A549 (cell line): ENCODE data around the gene RXRA. TPM values are rescaled to one million over a fixed set of nuclear protein-coding genes. Genes with fewer than 3 reads are reported as not detected.

ENCODE experiments used
- ATAC-seq, 2 experiments: fragments of 200-7000 bp in 1 of 2; fragments of >200 bp in 1 of 2; cut with Nextera tagmentation in 1 of 2; cut with Tn5 transposase in 1 of 2; 3 replicates each; pipeline versions ENCODE4 v1.8.0 to v1.9.1; 2018 to 2020; ENCODE audit warnings: mild to moderate bottlenecking in 1 of 2, moderate library complexity in 1 of 2
- CTCF ChIA-PET: fragments of 300-600 bp; sonication (Branson Sonifier 250); formaldehyde crosslinking; extraction: SDS; loops from one replicate; lab custom pipeline; 2021; ENCODE audit warnings: antibody characterized with exemption, inconsistent platforms; lab: Yijun Ruan, JAX
- POLR2A ChIA-PET: fragments of 350-600 bp; formaldehyde crosslinking; extraction: SDS; loops from one replicate; lab custom pipeline; 2021; ENCODE audit warnings: antibody characterized with exemption, inconsistent platforms; lab: Yijun Ruan, JAX
- DNase-seq, 2 experiments: peaks; one replicate each; pipeline versions ENCODE4 v3.0.0 to v3.0.0-alpha.2; 2011 to 2016; ENCODE audit warnings: low read depth in 1 of 2, low spot score in 1 of 2
- FAIRE-seq: peaks from 2 replicates; lab custom pipeline; 2011; peaks lifted over from hg19 to GRCh38; lab: Jason Lieb, UNC
- H3K27ac ChIP-seq, 2 experiments: fragments of >200 bp; sonication (Bioruptor Twin); formaldehyde crosslinking; 3 replicates each; pipeline ENCODE4 v1.5.1; 2016 to 2017
- H3K4me1 ChIP-seq: fragments of >200 bp; sonication (Bioruptor Twin); formaldehyde crosslinking; 3 replicates; pipeline ENCODE4 v1.6.1; 2016
- H3K4me2 ChIP-seq: fragments of >200 bp; sonication (Bioruptor Twin); formaldehyde crosslinking; 3 replicates; pipeline ENCODE4 v1.6.1; 2016
- H3K4me3 ChIP-seq: fragments of >200 bp; sonication (Bioruptor Twin); formaldehyde crosslinking; 3 replicates; pipeline ENCODE4 v1.5.1; 2016
- H3K9me3 ChIP-seq: fragments of >200 bp; sonication (Bioruptor Twin); formaldehyde crosslinking; 3 replicates; pipeline ENCODE4 v1.6.1; 2016
- EHMT2 ChIP-seq: fragments of 200-600 bp; sonication (generic); IDR thresholded peaks from 2 replicates; pipeline ENCODE4 v1.6.1; 2016; ENCODE audit warnings: antibody characterized with exemption, low read depth, mild to moderate bottlenecking, moderate library complexity
- FOSB ChIP-seq: fragments of 250-450 bp; sonication (Bioruptor Pico); IDR thresholded peaks from 2 replicates; pipeline ENCODE4 v1.5.0; 2020; ENCODE audit warnings: mild to moderate bottlenecking, moderate library complexity
- FOSL2 ChIP-seq, 2 experiments: fragments of 450-650 bp in 1 of 2; fragments of >200 bp in 1 of 2; sonication (Bioruptor Twin) in 1 of 2; formaldehyde crosslinking; IDR thresholded peaks; 2 replicates each; pipeline versions ENCODE4 v1.5.0 to v1.6.1; 2016 to 2020; ENCODE audit warnings: mild to moderate bottlenecking in 1 of 2, moderate library complexity in 1 of 2
- GATA3 ChIP-seq: IDR thresholded peaks from 2 replicates; pipeline ENCODE4 v1.6.1; 2012; ENCODE audit warnings: borderline replicate concordance
- HDAC2 ChIP-seq: fragments of 200-600 bp; sonication (generic); IDR thresholded peaks from 2 replicates; pipeline ENCODE4 v1.6.1; 2016
- HEYL ChIP-seq: fragments of 250-450 bp; sonication (Bioruptor Pico); IDR thresholded peaks from 2 replicates; pipeline ENCODE4 v1.8.0; 2021; ENCODE audit warnings: mild to moderate bottlenecking, moderate library complexity
- JUN ChIP-seq, 2 experiments: fragments of >200 bp; sonication (Bioruptor Twin); formaldehyde crosslinking; IDR thresholded peaks; 2 replicates in 1 of 2; 3 replicates in 1 of 2; pipeline ENCODE4 v1.6.1; 2016 to 2017
- KDM5A ChIP-seq: fragments of 200-600 bp; sonication (generic); IDR thresholded peaks from 2 replicates; pipeline ENCODE4 v1.6.1; 2016; ENCODE audit warnings: antibody characterized with exemption, mild to moderate bottlenecking
- MAFK ChIP-seq: fragments of 450-650 bp; IDR thresholded peaks from 2 replicates; pipeline ENCODE4 v1.6.1; 2014; ENCODE audit not compliant: partially characterized antibody
- NR3C1 ChIP-seq: fragments of >200 bp; sonication (Bioruptor Twin); formaldehyde crosslinking; IDR thresholded peaks from 3 replicates; pipeline ENCODE4 v1.6.1; 2017
- RAD21 ChIP-seq, 2 experiments: fragments of >200 bp in 1 of 2; sonication (Bioruptor Twin) in 1 of 2; formaldehyde crosslinking in 1 of 2; IDR thresholded peaks in 1 of 2; conservative IDR thresholded peaks in 1 of 2; 2 replicates in 1 of 2; 3 replicates in 1 of 2; pipeline ENCODE4 v1.6.1; 2012 to 2018; ENCODE audit warnings: inconsistent platforms in 1 of 2
- RARB ChIP-seq: fragments of 250-450 bp; sonication (Bioruptor Pico); IDR thresholded peaks from 2 replicates; pipeline ENCODE4 v1.8.0; 2021; ENCODE audit warnings: mild to moderate bottlenecking, moderate library complexity
- SMC3 ChIP-seq: fragments of >200 bp; sonication (Bioruptor Twin); formaldehyde crosslinking; IDR thresholded peaks from 3 replicates; pipeline ENCODE4 v1.6.1; 2018; ENCODE audit warnings: inconsistent platforms
- TP53 ChIP-seq: fragments of 250-450 bp; sonication (Bioruptor Pico); IDR thresholded peaks from 2 replicates; pipeline ENCODE4 v1.5.0; 2021; ENCODE audit warnings: mild to moderate bottlenecking, moderate library complexity
- ZFP36 ChIP-seq: fragments of 450-650 bp; IDR thresholded peaks from 2 replicates; pipeline ENCODE4 v1.6.1; 2014; ENCODE audit warnings: borderline replicate concordance; ENCODE audit not compliant: partially characterized antibody
- ZNF302 ChIP-seq: fragments of 250-450 bp; sonication (Bioruptor Pico); IDR thresholded peaks from 2 replicates; pipeline ENCODE4 v1.9.0; 2021; ENCODE audit warnings: inconsistent platforms, mild to moderate bottlenecking, moderate library complexity
- WGBS: methylation state at CpG from one replicate; pipeline ENCODE4 v1.1.6; 2017; ENCODE audit errors: missing lambda C conversion rate; 5-methylcytosine and 5-hydroxymethylcytosine counted together
- polyA plus RNA-seq, 4 experiments: library from polyadenylated mRNA; depleted of rRNA in 3 of 4; stranded (reverse); fragments of >200 nt; fragmentation: RNase III in 1 of 4; extraction: RNeasy Plus Mini Kit Qiagen cat#74134 plus additional on column Dnase treatment in 1 of 4; gene quantifications; 2 replicates in 3 of 4; 3 replicates in 1 of 4; pipeline ENCODE4 v1.2.3, GENCODE V29; 2011 to 2017
- TF ChIP-seq, protein P1 (sequence below): fragments of 200-600 bp; sonication (generic); IDR thresholded peaks from 2 replicates; pipeline ENCODE4 v1.6.1; 2016; ENCODE audit warnings: antibody characterized with exemption, mild to moderate bottlenecking, moderate library complexity
- TF ChIP-seq, protein P2 (sequence below): fragments of 450-650 bp; IDR thresholded peaks from 2 replicates; pipeline ENCODE4 v1.6.1; 2014; ENCODE audit warnings: antibody characterized with exemption
- TF ChIP-seq, protein P3 (sequence below): fragments of >200 bp; sonication (Bioruptor Twin); formaldehyde crosslinking; IDR thresholded peaks from 2 replicates; pipeline ENCODE4 v1.6.1; 2016
- TF ChIP-seq, protein P4 (sequence below): IDR thresholded peaks from 2 replicates; pipeline ENCODE4 v1.6.1; 2012; ENCODE audit warnings: low read depth, borderline replicate concordance
- TF ChIP-seq, protein P5 (sequence below): IDR thresholded peaks from 2 replicates; pipeline ENCODE4 v1.6.1; 2012
- TF ChIP-seq, protein P6 (sequence below): fragments of 250-450 bp; sonication (Bioruptor Pico); IDR thresholded peaks from 2 replicates; pipeline ENCODE4 v1.5.0; 2021; ENCODE audit warnings: mild to moderate bottlenecking, moderate library complexity, borderline replicate concordance

Gene RXRA
- polyA plus RNA-seq, 2 of the 4 experiments (the other 2 are of a cell fraction): 6.6 to 23.9 TPM

DNA sequence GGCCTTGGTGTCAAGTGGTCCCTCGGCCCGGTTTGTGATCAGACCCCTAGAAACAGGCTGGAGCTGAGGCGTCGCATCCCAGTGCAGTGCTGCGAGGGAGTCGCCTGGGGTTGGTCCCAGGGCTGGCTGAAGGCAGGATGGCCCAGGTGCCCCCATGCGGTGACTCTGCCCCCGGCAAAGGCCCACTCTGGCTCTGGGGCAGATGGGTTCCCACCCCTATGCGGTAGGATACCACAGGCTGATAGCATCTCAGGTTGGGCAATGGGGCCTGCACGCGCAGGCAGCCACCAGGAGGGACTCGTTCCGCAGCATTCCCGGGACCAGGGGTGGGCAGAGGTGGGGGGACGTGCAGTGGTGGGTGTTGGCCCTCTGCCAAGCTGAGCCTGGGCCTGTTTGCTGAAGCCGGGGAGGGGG is 86.0 kb downstream of the RXRA start:
- H3K4me3 ChIP-seq: no peak overlapping the region
- DNase-seq: no peak
- peaks cover 81% of the 10 kb centered on the region for H3K4me1 ChIP-seq
- H3K4me2 ChIP-seq: peak overlapping the region; percentile 71; the same call in 1 of the 3 replicates
- CTCF ChIA-PET: interaction anchor here (1.1 to 3.5 kb wide), 4 partner anchors 10 to 242 kb away, joined by 3 to 20 read pairs (median 9); no protein-coding TSS in a partner anchor
- TF ChIP-seq, protein P1, sequence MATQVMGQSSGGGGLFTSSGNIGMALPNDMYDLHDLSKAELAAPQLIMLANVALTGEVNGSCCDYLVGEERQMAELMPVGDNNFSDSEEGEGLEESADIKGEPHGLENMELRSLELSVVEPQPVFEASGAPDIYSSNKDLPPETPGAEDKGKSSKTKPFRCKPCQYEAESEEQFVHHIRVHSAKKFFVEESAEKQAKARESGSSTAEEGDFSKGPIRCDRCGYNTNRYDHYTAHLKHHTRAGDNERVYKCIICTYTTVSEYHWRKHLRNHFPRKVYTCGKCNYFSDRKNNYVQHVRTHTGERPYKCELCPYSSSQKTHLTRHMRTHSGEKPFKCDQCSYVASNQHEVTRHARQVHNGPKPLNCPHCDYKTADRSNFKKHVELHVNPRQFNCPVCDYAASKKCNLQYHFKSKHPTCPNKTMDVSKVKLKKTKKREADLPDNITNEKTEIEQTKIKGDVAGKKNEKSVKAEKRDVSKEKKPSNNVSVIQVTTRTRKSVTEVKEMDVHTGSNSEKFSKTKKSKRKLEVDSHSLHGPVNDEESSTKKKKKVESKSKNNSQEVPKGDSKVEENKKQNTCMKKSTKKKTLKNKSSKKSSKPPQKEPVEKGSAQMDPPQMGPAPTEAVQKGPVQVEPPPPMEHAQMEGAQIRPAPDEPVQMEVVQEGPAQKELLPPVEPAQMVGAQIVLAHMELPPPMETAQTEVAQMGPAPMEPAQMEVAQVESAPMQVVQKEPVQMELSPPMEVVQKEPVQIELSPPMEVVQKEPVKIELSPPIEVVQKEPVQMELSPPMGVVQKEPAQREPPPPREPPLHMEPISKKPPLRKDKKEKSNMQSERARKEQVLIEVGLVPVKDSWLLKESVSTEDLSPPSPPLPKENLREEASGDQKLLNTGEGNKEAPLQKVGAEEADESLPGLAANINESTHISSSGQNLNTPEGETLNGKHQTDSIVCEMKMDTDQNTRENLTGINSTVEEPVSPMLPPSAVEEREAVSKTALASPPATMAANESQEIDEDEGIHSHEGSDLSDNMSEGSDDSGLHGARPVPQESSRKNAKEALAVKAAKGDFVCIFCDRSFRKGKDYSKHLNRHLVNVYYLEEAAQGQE: no peak
- TF ChIP-seq SMC3 (no peak), HDAC2 (no peak), NR3C1 (no peak), EHMT2 (no peak), HEYL (CRISPR knock-in tag) (no peak), ZFP36 (no peak), RARB (CRISPR knock-in tag) (no peak)
- TF ChIP-seq, protein P2, sequence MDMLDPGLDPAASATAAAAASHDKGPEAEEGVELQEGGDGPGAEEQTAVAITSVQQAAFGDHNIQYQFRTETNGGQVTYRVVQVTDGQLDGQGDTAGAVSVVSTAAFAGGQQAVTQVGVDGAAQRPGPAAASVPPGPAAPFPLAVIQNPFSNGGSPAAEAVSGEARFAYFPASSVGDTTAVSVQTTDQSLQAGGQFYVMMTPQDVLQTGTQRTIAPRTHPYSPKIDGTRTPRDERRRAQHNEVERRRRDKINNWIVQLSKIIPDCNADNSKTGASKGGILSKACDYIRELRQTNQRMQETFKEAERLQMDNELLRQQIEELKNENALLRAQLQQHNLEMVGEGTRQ: no peak
- TF ChIP-seq, protein P3, sequence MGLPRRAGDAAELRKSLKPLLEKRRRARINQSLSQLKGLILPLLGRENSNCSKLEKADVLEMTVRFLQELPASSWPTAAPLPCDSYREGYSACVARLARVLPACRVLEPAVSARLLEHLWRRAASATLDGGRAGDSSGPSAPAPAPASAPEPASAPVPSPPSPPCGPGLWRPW: no peak
- TF ChIP-seq, all 56 proteins: peak for 0
- POLR2A ChIA-PET: no interaction called here
- ATAC-seq (no peak), FAIRE-seq (no peak)
- 100% methylated on average over 4 of the region's 16 CpGs for WGBS
- Histone ChIP-seq H3K9me3 (no peaks in the 10 kb centered on the region), H3K27ac (peak overlapping the region; percentile 80 to 100; a peak in 5 of 6 replicates)

DNA sequence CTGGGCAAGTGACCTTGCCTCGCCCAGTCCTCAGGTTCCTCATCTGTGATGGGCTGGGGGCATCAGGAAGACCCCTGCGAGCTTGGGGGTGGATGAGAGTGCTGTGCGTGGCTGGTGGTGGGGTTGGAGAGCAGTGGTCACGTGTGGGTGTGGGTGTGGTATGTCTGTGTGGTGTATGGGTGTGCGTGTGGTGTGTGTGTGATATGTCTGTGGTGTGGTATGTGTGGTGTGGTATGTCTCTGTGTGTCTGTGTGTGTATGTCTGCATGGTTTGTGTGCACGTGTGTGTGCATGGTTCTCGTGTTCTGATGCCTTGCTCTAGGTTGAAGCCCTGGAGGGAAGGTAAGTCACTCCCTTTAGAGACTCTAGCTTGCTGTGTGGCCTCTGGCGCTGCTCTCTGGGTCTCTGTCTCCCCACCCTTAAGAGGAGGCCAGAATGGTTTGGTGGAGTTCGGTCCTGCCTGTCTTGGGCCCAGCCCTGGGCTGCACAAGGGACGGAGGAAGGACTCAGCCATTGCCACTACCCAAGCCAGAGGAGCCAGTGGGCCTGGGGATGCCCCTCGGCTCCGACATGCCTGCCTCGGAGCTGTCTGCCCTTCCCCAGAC is 87.0 kb downstream of the RXRA start:
- peak overlapping the region; percentile 71 for H3K4me2 ChIP-seq
- ATAC-seq (peak; percentile 6 to 21; a peak in 4 of 6 replicates), FAIRE-seq (no peak), DNase-seq (no peak)
- ChIA-PET CTCF (interaction anchor here (0.6 to 6.2 kb wide), 7 partner anchors 19 to 242 kb away, joined by 3 to 33 read pairs (median 5); no protein-coding TSS in a partner anchor), POLR2A (no interaction called here)
- H3K27ac ChIP-seq: peak overlapping the region; percentile 80 to 100
- H3K9me3 ChIP-seq: no peaks in the 10 kb centered on the region
- H3K4me1 ChIP-seq: peaks cover 72% of the 10 kb centered on the region
- TF ChIP-seq FOSL2 (IDR thresholded peaks at IDR 0.05) (no peak), FOSL2 (CRISPR knock-in tag; IDR thresholded peaks at IDR 0.05) (no peak), ZNF302 (CRISPR knock-in tag) (no peak), TP53 (CRISPR knock-in tag) (no peak), HDAC2 (no peak)
- 82% methylated on average over 10 of the region's 13 CpGs for WGBS
- no peak overlapping the region for H3K4me3 ChIP-seq

DNA sequence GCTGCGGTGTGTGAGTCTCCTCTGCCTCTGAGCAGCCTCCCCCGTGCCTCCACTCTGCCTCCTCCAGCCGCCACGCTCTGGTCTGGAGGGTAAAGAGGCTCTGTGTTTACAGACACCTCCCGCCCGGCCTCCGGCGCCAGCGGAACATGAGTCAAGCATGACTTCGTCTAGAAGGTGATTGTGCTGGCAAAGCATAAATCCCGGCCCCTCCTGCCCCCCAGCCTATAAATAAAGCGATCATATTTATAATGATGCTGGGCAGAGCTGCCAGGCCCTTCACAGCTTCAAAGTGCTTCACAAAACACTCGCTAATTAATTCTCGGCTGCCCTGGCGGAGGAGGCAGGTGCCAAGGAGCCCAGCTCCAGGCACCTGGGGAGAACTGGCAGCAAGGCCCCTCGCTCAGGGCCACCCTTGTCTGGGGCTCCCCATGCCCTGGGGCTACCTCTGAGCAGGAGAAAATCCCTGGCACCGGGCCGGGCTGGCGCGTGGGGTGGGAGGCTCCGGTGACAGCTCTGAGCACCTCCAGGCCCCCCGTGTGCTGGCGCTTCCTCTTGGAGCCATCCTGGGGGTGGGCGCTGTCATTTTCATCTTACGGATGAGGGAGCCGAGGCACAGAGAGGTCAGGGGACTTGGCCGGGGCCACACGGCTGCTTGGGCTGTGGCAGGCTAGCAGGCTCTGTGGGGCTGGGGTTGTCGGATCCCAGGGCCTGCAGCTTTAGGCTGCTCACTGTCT is 87.8 kb downstream of the RXRA start:
- Histone ChIP-seq H3K4me1 (peaks cover 63% of the 10 kb centered on the region), H3K27ac (peak overlapping the region; percentile 80 to 100), H3K4me2 (peak overlapping the region; percentile 71), H3K4me3 (no peak overlapping the region), H3K9me3 (no peaks in the 10 kb centered on the region)
- FAIRE-seq (peak; percentile 28), DNase-seq (peak; percentile 77 to 87), ATAC-seq (peak; percentile 54 to 84)
- 23% methylated on average over 28 of the region's 29 CpGs for WGBS
- ChIA-PET CTCF (interaction anchor here (0.7 to 6.2 kb wide), 9 partner anchors 9 to 243 kb away, joined by 3 to 33 read pairs (median 3); no protein-coding TSS in a partner anchor), POLR2A (no interaction called here)
- no peak for TF ChIP-seq FOSL2 (IDR thresholded peaks at IDR 0.05)
- peak; percentile 75 for TF ChIP-seq FOSL2 (CRISPR knock-in tag; IDR thresholded peaks at IDR 0.05)
- TF ChIP-seq, protein P4, sequence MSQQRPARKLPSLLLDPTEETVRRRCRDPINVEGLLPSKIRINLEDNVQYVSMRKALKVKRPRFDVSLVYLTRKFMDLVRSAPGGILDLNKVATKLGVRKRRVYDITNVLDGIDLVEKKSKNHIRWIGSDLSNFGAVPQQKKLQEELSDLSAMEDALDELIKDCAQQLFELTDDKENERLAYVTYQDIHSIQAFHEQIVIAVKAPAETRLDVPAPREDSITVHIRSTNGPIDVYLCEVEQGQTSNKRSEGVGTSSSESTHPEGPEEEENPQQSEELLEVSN: peak; percentile 79
- peak; percentile 41; the same call in 1 of the 2 replicates for TF ChIP-seq GATA3
- no peak for TF ChIP-seq KDM5A
- TF ChIP-seq, protein P5, sequence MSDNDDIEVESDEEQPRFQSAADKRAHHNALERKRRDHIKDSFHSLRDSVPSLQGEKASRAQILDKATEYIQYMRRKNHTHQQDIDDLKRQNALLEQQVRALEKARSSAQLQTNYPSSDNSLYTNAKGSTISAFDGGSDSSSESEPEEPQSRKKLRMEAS: peak; percentile 82
- peak; percentile 5 to 21; a peak in 2 of 5 replicates for TF ChIP-seq RAD21 (conservative IDR thresholded peaks at IDR 0.05 in 1 of 2, IDR thresholded peaks at IDR 0.05 in 1 of 2)
- 0 out of 5 replicates have a peak, but pooled peaks of 1 of the 2 experiments have one; percentile 41 for TF ChIP-seq JUN (IDR thresholded peaks at IDR 0.05)
- TF ChIP-seq, protein P6, sequence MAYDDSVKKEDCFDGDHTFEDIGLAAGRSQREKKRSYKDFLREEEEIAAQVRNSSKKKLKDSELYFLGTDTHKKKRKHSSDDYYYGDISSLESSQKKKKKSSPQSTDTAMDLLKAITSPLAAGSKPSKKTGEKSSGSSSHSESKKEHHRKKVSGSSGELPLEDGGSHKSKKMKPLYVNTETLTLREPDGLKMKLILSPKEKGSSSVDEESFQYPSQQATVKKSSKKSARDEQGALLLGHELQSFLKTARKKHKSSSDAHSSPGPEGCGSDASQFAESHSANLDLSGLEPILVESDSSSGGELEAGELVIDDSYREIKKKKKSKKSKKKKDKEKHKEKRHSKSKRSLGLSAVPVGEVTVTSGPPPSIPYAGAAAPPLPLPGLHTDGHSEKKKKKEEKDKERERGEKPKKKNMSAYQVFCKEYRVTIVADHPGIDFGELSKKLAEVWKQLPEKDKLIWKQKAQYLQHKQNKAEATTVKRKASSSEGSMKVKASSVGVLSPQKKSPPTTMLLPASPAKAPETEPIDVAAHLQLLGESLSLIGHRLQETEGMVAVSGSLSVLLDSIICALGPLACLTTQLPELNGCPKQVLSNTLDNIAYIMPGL: no peak
- peak; percentile 96 for TF ChIP-seq MAFK
- no peak for TF ChIP-seq FOSB (CRISPR knock-in tag)
